HUES6 (cell line): Measurements from ENCODE around the gene NTS.
A peak's percentile ranks its signal among the peaks of the same experiment; 100 is the strongest.

Experiments used
- H3K27ac ChIP-seq: 2 replicates; pipeline ENCODE4 v1.7.0; 2013; ENCODE audit warnings: low read depth, mild to moderate bottlenecking, low read length, inconsistent platforms
- H3K27me3 ChIP-seq: 2 replicates; pipeline ENCODE4 v1.6.1; 2013; ENCODE audit warnings: low read length; ENCODE audit not compliant: control insufficient read depth, insufficient read depth
- H3K36me3 ChIP-seq: 2 replicates; pipeline ENCODE4 v1.6.1; 2013; ENCODE audit warnings: low read length; ENCODE audit not compliant: control insufficient read depth, insufficient read depth
- H3K4me1 ChIP-seq: 2 replicates; pipeline ENCODE4 v1.6.1; 2013; ENCODE audit warnings: low read length; ENCODE audit not compliant: control insufficient read depth, insufficient read depth
- H3K4me3 ChIP-seq: 2 replicates; pipeline ENCODE4 v1.5.1; 2013; ENCODE audit warnings: low read depth, low read length
- H3K9ac ChIP-seq: one replicate; pipeline ENCODE4 v1.6.1; 2013; ENCODE audit warnings: mild to moderate bottlenecking, low read length
- H3K9me3 ChIP-seq: 2 replicates; pipeline ENCODE4 v1.6.1; 2013; ENCODE audit warnings: low read depth, low read length; ENCODE audit not compliant: control insufficient read depth, insufficient read depth

The NTS gene

DNA sequence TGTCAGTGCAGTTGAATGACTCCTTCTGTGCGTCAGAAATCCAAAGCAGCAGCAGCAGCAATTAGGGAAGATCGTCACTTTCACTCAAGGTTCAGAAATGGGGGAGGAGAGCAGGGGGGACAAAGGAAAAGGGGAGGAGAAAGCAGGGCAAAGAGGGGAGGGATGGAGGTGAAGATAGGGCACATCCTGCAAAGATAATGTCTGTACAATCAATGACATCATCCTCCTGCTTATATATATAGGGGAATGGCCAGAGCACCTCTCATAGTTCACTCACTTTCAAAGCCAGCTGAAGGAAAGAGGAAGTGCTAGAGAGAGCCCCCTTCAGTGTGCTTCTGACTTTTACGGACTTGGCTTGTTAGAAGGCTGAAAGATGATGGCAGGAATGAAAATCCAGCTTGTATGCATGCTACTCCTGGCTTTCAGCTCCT is at the start of gene NTS:
Gene NTS (plus strand): TSS at position 265 of the 431 bp plus-strand sequence. CDS start 109 bp downstream, at position 374.
- H3K27me3 ChIP-seq: no peaks in the 10 kb centered on the region
- H3K36me3 ChIP-seq: peaks cover 8% of the 10 kb centered on the region; the same call in 1 of the 2 replicates
- peaks cover 11% of the 10 kb centered on the region; the same call in 1 of the 2 replicates for H3K4me1 ChIP-seq
- H3K9ac ChIP-seq: peak within 1 kb of the TSS; percentile 52
- no peaks in the 10 kb centered on the region for H3K9me3 ChIP-seq
- H3K27ac ChIP-seq: no peak within 1 kb of the TSS; the same call in 1 of the 2 replicates
- peak within 1 kb of the TSS; percentile 50 for H3K4me3 ChIP-seq

GRCh38 chr12:85825746-85826145 is 48.3 kb upstream of the NTS start:
- no peak overlapping the region for H3K27ac ChIP-seq

DNA sequence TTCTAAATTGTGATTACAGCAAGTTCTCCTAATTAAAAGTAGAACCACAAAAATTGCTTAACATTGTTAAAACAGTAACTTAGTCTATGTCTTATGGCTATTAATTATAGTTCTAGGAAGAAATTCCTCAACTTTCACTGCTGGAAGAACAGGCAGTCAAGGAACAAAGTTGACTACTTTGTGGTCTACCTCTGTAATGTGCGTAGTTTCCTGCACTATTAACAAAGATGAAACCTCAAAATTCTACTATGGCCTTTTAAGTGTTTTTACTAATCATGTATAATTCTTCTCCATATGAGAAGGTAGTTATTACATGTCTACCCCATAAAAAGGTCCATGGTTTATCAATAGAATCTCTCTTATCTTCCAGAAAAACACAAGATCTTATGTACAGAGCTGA is 45.5 kb upstream of the NTS start:
- H3K27ac ChIP-seq: no peak overlapping the region
- no peaks in the 10 kb centered on the region for H3K27me3 ChIP-seq
- H3K4me1 ChIP-seq: no peaks in the 10 kb centered on the region
- no peaks in the 10 kb centered on the region for H3K36me3 ChIP-seq
- H3K4me3 ChIP-seq: no peak overlapping the region
- H3K9me3 ChIP-seq: no peaks in the 10 kb centered on the region
- no peak overlapping the region for H3K9ac ChIP-seq

More at GRCh38 chr12:85825746-85826145, 48.3 kb upstream of the NTS start:
- Histone ChIP-seq H3K4me3 (no peak overlapping the region), H3K9me3 (no peaks in the 10 kb centered on the region), H3K36me3 (no peaks in the 10 kb centered on the region), H3K4me1 (0 out of 2 replicates have a peak, but pooled peaks cover 3% of the 10 kb centered on the region), H3K27me3 (no peaks in the 10 kb centered on the region), H3K9ac (no peak overlapping the region)

DNA sequence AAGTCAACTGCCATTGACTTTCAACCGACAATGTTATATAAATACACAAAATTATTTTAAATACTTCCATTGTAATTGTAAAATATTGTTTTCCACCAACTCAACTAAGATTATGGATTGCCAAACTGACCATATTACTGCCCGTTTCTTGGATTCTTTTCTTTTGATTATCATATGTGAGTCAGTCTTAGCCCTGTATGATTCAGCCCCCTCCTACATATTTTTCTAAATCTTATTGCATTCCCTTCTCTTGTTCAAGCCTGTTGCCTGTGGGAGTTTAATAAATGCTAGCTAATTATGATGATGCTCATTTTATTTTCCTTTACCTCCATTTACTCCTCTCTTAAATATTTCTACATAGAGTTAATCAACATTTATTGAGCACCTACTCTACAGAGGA is 44.7 kb upstream of the NTS start:
- Histone ChIP-seq H3K4me3 (no peak overlapping the region), H3K36me3 (no peaks in the 10 kb centered on the region), H3K27me3 (no peaks in the 10 kb centered on the region), H3K4me1 (peaks cover 6% of the 10 kb centered on the region; the same call in 1 of the 2 replicates), H3K27ac (no peak overlapping the region), H3K9me3 (no peaks in the 10 kb centered on the region), H3K9ac (no peak overlapping the region)

GRCh38 chr12:85831327-85831990 is 42.6 kb upstream of the NTS start:
- peaks cover 23% of the 10 kb centered on the region for H3K4me1 ChIP-seq
- H3K27me3 ChIP-seq: no peaks in the 10 kb centered on the region
- no peak overlapping the region for H3K27ac ChIP-seq
- no peak overlapping the region for H3K4me3 ChIP-seq
- no peaks in the 10 kb centered on the region for H3K36me3 ChIP-seq
- no peak overlapping the region for H3K9ac ChIP-seq
- no peaks in the 10 kb centered on the region for H3K9me3 ChIP-seq

- H3K27ac ChIP-seq: no peak overlapping the region
- no peak overlapping the region for H3K9ac ChIP-seq
- H3K9me3 ChIP-seq: no peaks in the 10 kb centered on the region
- peaks cover 34% of the 10 kb centered on the region for H3K4me1 ChIP-seq
- no peaks in the 10 kb centered on the region for H3K27me3 ChIP-seq
- H3K4me3 ChIP-seq: no peak overlapping the region
- H3K36me3 ChIP-seq: no peaks in the 10 kb centered on the region
These were observed 40.5 kb upstream of the NTS start for GRCh38 chr12:85833579-85833978.

DNA sequence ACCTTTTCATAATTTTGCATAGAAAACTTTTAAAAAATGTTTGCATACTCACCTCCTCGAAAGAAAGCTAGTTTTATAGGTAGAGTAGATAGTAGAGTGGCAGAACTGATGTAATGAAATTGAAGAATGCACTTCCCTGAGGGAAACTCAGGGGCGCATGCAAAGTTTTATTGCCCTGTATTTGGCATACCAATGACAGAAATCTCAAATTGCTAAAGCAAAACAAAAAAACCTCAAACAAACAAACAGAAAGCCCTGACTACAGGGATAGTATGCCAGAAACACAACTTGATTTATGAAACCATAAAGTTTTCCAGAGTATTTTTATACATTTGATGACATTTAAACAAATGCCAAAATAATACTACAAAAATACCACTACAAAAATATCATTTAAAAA is 39.7 kb upstream of the NTS start:
- Histone ChIP-seq H3K9me3 (no peaks in the 10 kb centered on the region), H3K36me3 (no peaks in the 10 kb centered on the region), H3K27ac (no peak overlapping the region), H3K9ac (no peak overlapping the region), H3K4me3 (peak overlapping the region; percentile 5; the same call in 1 of the 2 replicates), H3K27me3 (no peaks in the 10 kb centered on the region), H3K4me1 (peaks cover 34% of the 10 kb centered on the region)

DNA sequence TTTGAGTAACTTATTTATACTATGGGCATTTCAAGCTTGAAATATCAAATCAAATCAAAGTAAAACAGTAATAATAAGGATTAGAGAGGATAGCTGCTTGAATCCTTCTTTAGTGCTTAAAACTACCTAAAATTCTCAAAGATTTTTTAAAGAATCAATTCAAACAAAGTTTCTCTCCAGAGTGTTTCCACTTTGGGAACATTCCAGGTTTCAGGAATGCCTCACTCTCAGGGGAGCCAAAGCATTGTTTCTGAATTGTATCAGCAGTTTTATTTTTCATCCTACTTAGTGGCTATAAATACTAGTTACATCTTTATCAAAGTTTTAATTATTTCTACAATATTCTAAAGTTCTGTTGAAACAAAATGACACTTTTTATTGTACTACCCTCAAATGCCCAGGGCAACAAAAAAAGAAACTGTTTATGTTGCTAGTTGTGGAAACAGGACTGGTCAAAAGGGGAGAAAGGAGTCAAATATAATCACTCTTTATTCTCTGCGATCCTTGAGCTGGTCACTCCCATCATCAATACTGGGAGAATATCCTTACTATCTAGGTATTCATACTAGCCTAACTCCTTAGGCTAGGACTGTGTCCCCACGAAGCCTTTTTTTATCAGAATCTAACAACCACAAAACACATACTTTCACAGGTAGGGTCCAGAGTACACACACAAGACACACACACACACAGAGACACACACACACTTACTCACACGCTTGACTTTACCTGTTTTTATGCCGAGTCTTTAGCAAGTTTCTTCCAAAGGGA is 38.5 kb upstream of the NTS start:
- Histone ChIP-seq H3K27ac (no peak overlapping the region; the same call in 1 of the 2 replicates), H3K27me3 (no peaks in the 10 kb centered on the region), H3K9ac (peak overlapping the region; percentile 56), H3K9me3 (no peaks in the 10 kb centered on the region), H3K4me3 (peak overlapping the region; percentile 48; the same call in 1 of the 2 replicates), H3K36me3 (no peaks in the 10 kb centered on the region), H3K4me1 (peaks cover 34% of the 10 kb centered on the region)

DNA sequence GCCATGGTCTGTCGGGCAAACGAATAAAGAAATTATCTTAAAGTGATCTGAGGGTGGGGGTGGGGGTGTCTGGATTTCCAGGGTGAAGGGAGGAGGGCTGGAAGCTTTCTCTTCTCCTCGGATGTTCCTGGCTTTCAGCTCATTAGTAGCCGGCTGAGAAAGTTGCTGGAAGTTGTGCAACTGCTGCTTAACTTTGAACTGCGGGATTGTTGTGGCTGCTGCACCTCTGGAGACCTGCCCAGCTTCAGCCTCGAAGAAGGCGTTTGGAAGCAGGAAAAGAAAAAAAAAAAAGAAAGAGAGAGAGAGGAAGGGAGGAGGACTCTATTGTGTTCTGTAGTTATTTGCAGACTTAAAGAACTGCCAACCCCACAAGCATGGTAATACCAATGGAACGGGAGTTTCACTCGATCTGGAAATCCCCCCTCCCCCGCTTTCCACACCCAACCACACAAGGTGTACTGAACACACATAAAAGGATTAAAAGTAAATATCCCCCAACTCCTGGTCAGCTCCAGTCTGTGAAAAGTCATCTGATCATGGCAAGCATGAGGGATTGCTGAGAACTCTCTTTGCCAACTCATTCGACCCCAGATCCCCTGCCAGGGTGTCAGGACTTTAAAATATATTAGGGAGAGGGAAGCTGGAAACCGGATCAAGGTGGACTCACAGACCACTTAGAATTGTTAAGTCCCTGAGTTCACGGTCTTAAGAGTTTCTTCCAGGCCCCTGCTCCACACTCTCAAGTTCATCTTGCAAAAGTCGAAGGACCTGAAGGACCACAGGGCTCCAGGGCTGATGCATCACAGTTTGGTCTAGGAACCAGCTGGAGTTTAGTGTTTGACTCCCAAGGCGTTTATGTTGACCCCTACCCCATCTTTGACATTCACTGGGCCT is 37.7 kb upstream of the NTS start, which contains the start of gene RASSF9:
Gene RASSF9 (minus strand): TSS at position 213 of the 894 bp plus-strand sequence. CDS start 208 bp downstream, at position 5.
- no peaks in the 10 kb centered on the region for H3K27me3 ChIP-seq
- no peaks in the 10 kb centered on the region for H3K36me3 ChIP-seq
- H3K4me3 ChIP-seq: peak within 1 kb of the TSS; percentile 48; the same call in 1 of the 2 replicates
- peak within 1 kb of the TSS; percentile 56 for H3K9ac ChIP-seq
- no peak within 1 kb of the TSS; the same call in 1 of the 2 replicates for H3K27ac ChIP-seq
- no peaks in the 10 kb centered on the region for H3K9me3 ChIP-seq
- peaks cover 34% of the 10 kb centered on the region for H3K4me1 ChIP-seq

- Histone ChIP-seq H3K36me3 (no peaks in the 10 kb centered on the region), H3K27ac (no peak overlapping the region), H3K4me3 (no peak overlapping the region), H3K9me3 (no peaks in the 10 kb centered on the region), H3K9ac (no peak overlapping the region), H3K27me3 (no peaks in the 10 kb centered on the region), H3K4me1 (peaks cover 12% of the 10 kb centered on the region)
These were observed 30.3 kb upstream of the NTS start for GRCh38 chr12:85843606-85844310.
